Osteocyte (in vitro differentiated cells): ENCODE data around the gene SRD5A1. TPM values are rescaled to one million over a fixed set of nuclear protein-coding genes. Genes with fewer than 3 reads are reported as not detected.
A peak's percentile ranks its signal among the peaks of the same experiment; 100 is the strongest.

Experiments
- DNase-seq: peaks from one replicate; pipeline ENCODE4 v3.0.0; 2021; ENCODE audit warnings: mixed read lengths; ENCODE audit not compliant: unreplicated experiment; ENCODE audit errors: extremely low spot score
- H3K27ac Mint-ChIP-seq: one replicate; pipeline ENCODE4 v1.8.0; 2021; ENCODE audit warnings: mild to moderate bottlenecking, mixed read lengths; ENCODE audit not compliant: unreplicated experiment
- H3K27me3 Mint-ChIP-seq: one replicate; pipeline ENCODE4 v1.8.0; 2021; ENCODE audit warnings: mixed read lengths; ENCODE audit not compliant: unreplicated experiment
- H3K36me3 Mint-ChIP-seq: one replicate; pipeline ENCODE4 v1.8.0; 2021; ENCODE audit warnings: mixed read lengths; ENCODE audit not compliant: unreplicated experiment
- H3K4me1 Mint-ChIP-seq: one replicate; pipeline ENCODE4 v1.8.0; 2021; ENCODE audit warnings: mixed read lengths; ENCODE audit not compliant: unreplicated experiment
- H3K4me3 Mint-ChIP-seq: one replicate; pipeline ENCODE4 v1.8.0; 2021; ENCODE audit warnings: mild to moderate bottlenecking, moderate library complexity, mixed read lengths; ENCODE audit not compliant: unreplicated experiment
- H3K9me3 Mint-ChIP-seq: one replicate; pipeline ENCODE4 v1.8.0; 2021; ENCODE audit warnings: mixed read lengths; ENCODE audit not compliant: unreplicated experiment
- CTCF ChIP-seq: fragments of 200-600 bp; sonication (generic); IDR thresholded peaks from 2 replicates; pipeline ENCODE4 v1.5.0; 2021; ENCODE audit warnings: antibody characterized with exemption, mild to moderate bottlenecking, moderate library complexity
- total RNA-seq: library from RNA; stranded (reverse); gene quantifications from 2 replicates; pipeline ENCODE4 v1.2.1, GENCODE V29; 2021

The SRD5A1 gene
- total RNA-seq, 1 donor from 2014 or later, result 25.0 TPM

DNA sequence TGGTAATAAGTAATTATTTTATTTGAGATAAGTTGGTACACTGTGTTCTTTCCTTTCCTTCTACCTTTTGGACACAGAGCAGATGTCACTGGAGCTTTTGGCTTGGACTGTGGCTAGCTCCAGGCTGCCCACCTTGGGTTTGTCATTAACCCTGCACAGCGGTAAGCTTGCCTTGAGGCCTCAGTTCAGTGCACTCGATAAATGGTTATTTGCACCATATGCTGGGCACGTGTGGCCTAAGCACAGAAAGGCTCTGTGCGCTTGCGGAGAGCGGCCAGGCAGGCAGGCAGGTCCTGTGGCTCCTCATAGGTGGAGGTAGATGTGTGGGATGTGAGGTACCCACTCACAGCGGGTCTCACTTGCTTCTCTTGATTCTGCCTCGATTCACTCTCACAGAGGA, 50.0 kb downstream of the SRD5A1 start:
- no peak for TF ChIP-seq CTCF
- H3K27me3 Mint-ChIP-seq, result peaks cover 2% of the 10 kb centered on the region
- DNase-seq, result no peak
- H3K27ac Mint-ChIP-seq, result no peak overlapping the region
- no peaks in the 10 kb centered on the region for H3K36me3 Mint-ChIP-seq
- H3K4me1 Mint-ChIP-seq, result peaks cover 12% of the 10 kb centered on the region
- no peaks in the 10 kb centered on the region for H3K9me3 Mint-ChIP-seq
- H3K4me3 Mint-ChIP-seq, result no peak overlapping the region

DNA sequence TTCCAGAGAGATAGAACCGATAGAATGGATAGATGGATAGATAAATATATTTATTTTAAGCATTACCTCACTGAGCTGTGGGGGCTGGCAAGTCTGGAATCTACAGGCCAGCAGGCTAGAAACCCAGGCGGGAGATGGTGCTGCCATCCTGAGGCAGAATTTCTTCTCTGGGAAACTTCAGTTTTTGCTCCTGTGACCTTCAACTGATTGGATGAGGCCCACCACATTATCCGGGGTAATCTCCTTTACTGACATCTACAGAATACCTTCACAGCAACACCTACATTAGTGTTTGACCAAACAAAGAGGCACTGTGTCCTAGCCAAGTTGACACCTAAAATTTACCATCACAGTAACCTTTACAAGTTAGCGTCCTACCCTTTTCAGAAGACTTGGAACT, 50.8 kb downstream of the SRD5A1 start:
- no peak overlapping the region for H3K4me3 Mint-ChIP-seq
- DNase-seq, result no peak

DNA sequence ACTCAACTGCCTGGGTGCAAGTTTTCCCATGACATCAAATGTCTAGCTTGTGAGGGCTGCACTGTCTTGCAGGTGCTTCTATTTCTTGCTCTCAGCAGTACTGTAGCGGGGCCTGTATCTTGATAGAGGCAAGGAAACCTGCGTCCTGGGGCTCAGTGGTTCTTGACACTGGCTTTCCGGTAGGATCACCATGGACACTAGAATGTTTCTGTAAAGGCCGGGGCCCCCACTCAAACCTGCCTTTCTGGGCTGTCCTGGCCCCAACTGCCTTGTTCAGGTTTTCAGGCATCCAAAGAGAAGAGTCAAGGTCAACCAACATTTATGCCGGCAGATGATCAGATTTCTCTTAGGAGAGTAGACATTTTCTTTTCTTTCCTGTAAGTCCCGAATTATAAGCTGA, 53.3 kb downstream of the SRD5A1 start:
- Mint-ChIP-seq H3K4me1 (peaks cover 12% of the 10 kb centered on the region), H3K4me3 (peak overlapping the region; percentile 69), H3K27me3 (peaks cover 14% of the 10 kb centered on the region), H3K27ac (no peak overlapping the region), H3K9me3 (no peaks in the 10 kb centered on the region), H3K36me3 (no peaks in the 10 kb centered on the region)
- no peak for DNase-seq
- no peak for TF ChIP-seq CTCF

More for the DNA sequence above, 50.8 kb downstream of the SRD5A1 start:
- TF ChIP-seq CTCF, result no peak
- peaks cover 12% of the 10 kb centered on the region for H3K4me1 Mint-ChIP-seq
- peaks cover 2% of the 10 kb centered on the region for H3K27me3 Mint-ChIP-seq
- H3K9me3 Mint-ChIP-seq, result no peaks in the 10 kb centered on the region
- H3K36me3 Mint-ChIP-seq, result no peaks in the 10 kb centered on the region
- H3K27ac Mint-ChIP-seq, result no peak overlapping the region

DNA sequence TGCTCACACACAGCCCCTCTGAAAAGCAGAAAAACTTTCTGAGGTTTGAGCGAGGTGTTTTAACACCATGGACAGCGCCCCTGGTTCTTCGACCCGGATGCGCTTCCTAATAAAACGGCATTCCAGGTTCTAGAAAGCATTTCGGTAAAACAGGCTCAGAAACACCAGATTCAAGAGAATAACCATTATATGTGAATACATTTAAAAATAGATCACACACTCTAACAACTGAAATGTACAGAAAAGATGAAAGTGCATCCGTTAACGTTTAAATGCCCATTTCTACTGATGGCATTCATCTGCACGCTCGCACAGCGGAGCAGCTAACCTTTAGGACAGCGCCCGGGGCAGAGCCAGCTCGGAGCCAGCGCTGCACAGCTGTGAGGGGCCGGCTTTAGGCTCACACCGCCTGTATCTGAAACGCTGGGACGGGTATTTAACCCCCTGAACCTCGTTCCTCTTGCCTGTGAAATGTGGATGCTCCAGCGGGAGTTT, 53.7 kb downstream of the SRD5A1 start:
- H3K27me3 Mint-ChIP-seq, result peaks cover 16% of the 10 kb centered on the region
- no peaks in the 10 kb centered on the region for H3K36me3 Mint-ChIP-seq
- H3K4me1 Mint-ChIP-seq, result peaks cover 12% of the 10 kb centered on the region
- H3K27ac Mint-ChIP-seq, result no peak overlapping the region
- DNase-seq, result no peak
- H3K4me3 Mint-ChIP-seq, result peak overlapping the region; percentile 69
- no peaks in the 10 kb centered on the region for H3K9me3 Mint-ChIP-seq
- TF ChIP-seq CTCF, result no peak

DNA sequence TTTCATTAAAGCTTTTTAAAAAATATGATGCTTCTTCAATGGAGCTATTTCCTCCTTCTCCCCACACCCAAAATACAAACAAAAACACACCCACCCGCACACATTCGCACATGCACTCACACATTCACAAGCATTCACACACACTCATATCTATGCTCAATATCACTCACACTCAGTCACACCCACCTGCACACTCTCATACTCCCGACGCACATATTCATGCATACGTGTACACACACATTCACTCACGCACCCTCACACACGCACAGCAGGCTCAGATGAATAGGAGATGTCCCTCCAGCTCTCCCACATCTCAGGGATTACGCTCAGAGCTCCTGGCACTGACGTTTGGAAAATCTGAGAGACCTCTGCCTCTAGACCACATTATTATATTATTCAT, 54.3 kb downstream of the SRD5A1 start:
- H3K27ac Mint-ChIP-seq, result no peak overlapping the region
- H3K4me1 Mint-ChIP-seq, result peaks cover 12% of the 10 kb centered on the region
- H3K4me3 Mint-ChIP-seq, result peak overlapping the region; percentile 69
- H3K9me3 Mint-ChIP-seq, result no peaks in the 10 kb centered on the region
- TF ChIP-seq CTCF, result no peak
- H3K27me3 Mint-ChIP-seq, result peaks cover 19% of the 10 kb centered on the region
- no peaks in the 10 kb centered on the region for H3K36me3 Mint-ChIP-seq
- no peak for DNase-seq
